Transverse colon (tissue), 4 donors: ENCODE data around the gene ARL11. TPM values are rescaled to one million over a fixed set of nuclear protein-coding genes. Genes with fewer than 3 reads are reported as not detected.

ENCODE experiments used
- DNase-seq: peaks from one replicate; pipeline ENCODE4 v3.0.0-alpha.2; 2019
- H3K27ac ChIP-seq, 4 donors: fragments of 200-600 bp; sonication (generic); 2 replicates each; pipeline ENCODE4 v1.5.1; 2016 to 2018; ENCODE audit warnings: inconsistent platforms in 4 of 4
- H3K27me3 ChIP-seq: fragments of 200-600 bp; sonication (generic); 2 replicates; pipeline ENCODE4 v1.5.1; 2017; ENCODE audit warnings: inconsistent platforms
- H3K36me3 ChIP-seq, 4 donors: fragments of 200-600 bp; sonication (generic); 2 replicates each; pipeline ENCODE4 v1.5.1; 2017 to 2019; ENCODE audit warnings: inconsistent platforms in 4 of 4
- H3K4me1 ChIP-seq, 4 donors: fragments of 200-600 bp; sonication (generic); 2 replicates each; pipeline ENCODE4 v1.5.1; 2017 to 2020; ENCODE audit warnings: inconsistent platforms in 4 of 4
- H3K4me3 ChIP-seq, 4 donors: fragments of 200-600 bp; sonication (generic); 1 replicate in 1 of 4; 2 replicates in 3 of 4; pipeline versions ENCODE4 v1.5.1 to v1.6.1; 2017 to 2019; ENCODE audit warnings: inconsistent platforms in 4 of 4
- H3K9me3 ChIP-seq, 2 donors: fragments of 200-600 bp; sonication (generic); 2 replicates each; pipeline ENCODE4 v1.5.1; 2017 to 2019; ENCODE audit warnings: inconsistent platforms in 2 of 2
- EP300 ChIP-seq: sonication (generic); formaldehyde crosslinking; IDR thresholded peaks from one replicate; pipeline ENCODE4 v1.6.1; 2017; ENCODE audit warnings: antibody characterized with exemption, low read depth
- POLR2A ChIP-seq: fragments of 450-650 bp; IDR thresholded peaks from one replicate; pipeline ENCODE4 v1.6.1; 2016; ENCODE audit warnings: antibody characterized with exemption, mild to moderate bottlenecking, moderate library complexity
- POLR2AphosphoS5 ChIP-seq, 3 donors: sonication (generic); formaldehyde crosslinking; IDR thresholded peaks; one replicate each; pipeline ENCODE4 v1.6.1; 2016; ENCODE audit warnings: antibody characterized with exemption in 3 of 3
- WGBS, 2 donors: methylation state at CpG; one replicate each; pipeline ENCODE4 v1.1.5; 2018; ENCODE audit warnings: low coverage in 1 of 2; 5-methylcytosine and 5-hydroxymethylcytosine counted together
- in situ Hi-C, 4 donors: fragments of 200-750 bp; cut with MboI; loops; one replicate each; pipeline versions ENCODE4 v1.15.0 to v1.15.1; 2017; ENCODE audit warnings: low sequenced_read_pairs in 3 of 4, low pct_ligation_motif_present in 1 of 4, low pct_unique_long_range_greater_than_20kb in 1 of 4
- intact Hi-C: fragments of 100-400 bp; cut with DNase I; formaldehyde crosslinking; loops from one replicate; pipeline ENCODE4 v1.15.1; 2023; ENCODE audit warnings: low total_unique reads
- total RNA-seq, 4 donors: library from RNA; depleted of rRNA; stranded (reverse); fragments of >200 nt; gene quantifications; one replicate each; pipeline ENCODE4 v1.1.0, GENCODE V29; 2016
- TF ChIP-seq, protein P1 (sequence below), 5 experiments: fragments of 200-600 bp in 3 of 5; fragments of 450-650 bp in 2 of 5; sonication (generic) in 3 of 5; IDR thresholded peaks; 1 replicate in 2 of 5; 2 replicates in 3 of 5; pipeline ENCODE4 v1.5.1; 2016 to 2017; ENCODE audit warnings: antibody characterized with exemption in 5 of 5, inconsistent platforms in 3 of 5, mild to moderate bottlenecking in 2 of 5, moderate library complexity in 1 of 5

ARL11 gene
- total RNA-seq, 4 donors from 2014 or later, result 0.68 to 0.79 TPM; not detected in 2

DNA sequence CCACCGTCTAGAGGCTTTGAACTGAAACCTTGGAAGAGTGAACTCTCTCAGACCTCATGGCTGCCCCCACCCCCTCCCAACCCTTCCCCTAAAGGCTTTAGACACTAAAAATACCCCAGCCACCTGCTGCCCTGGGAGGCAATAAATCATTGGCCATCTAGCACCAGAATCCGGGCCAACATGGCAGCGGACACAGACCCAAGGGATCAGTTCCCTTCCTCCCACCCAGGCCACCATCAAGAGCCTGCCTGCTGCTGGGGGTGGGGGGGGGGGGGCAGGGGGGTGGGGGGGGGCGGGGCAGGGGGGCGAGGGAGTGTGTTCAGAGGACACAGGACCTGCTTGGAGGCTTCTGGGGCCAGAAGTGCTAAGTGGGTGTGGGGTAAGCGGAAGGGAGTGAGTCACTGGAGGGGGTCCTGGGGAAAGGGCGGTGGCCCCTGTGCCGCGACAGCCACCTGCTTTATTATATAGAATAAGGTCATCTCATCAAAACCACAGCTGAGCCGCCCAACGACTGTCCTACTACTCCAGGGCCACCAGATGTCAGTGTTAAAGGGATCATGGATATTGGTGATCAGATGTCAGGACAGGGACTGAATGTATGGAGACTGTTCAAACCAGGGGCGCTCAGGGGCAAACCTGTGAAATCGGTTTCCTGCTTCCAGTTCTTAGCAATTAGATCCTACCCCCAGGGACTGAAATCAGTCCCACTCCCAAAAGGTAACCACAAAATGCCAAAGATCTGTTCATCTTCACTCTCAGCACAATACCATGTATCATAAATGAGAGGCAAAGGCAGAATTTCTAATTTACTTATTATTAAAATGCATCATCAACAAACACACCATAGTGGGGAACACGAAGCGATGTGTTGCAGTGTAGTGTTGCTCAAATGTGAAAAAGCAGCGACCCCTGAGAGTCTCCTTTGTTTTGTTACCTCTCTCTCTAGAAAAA, 24.3 kb downstream of the ARL11 start:
- H3K4me1 ChIP-seq, result peaks cover 0 to 9% (median 0%) of the 10 kb centered on the region in 4 donors
- TF ChIP-seq EP300, result no peak
- TF ChIP-seq, protein P1, sequence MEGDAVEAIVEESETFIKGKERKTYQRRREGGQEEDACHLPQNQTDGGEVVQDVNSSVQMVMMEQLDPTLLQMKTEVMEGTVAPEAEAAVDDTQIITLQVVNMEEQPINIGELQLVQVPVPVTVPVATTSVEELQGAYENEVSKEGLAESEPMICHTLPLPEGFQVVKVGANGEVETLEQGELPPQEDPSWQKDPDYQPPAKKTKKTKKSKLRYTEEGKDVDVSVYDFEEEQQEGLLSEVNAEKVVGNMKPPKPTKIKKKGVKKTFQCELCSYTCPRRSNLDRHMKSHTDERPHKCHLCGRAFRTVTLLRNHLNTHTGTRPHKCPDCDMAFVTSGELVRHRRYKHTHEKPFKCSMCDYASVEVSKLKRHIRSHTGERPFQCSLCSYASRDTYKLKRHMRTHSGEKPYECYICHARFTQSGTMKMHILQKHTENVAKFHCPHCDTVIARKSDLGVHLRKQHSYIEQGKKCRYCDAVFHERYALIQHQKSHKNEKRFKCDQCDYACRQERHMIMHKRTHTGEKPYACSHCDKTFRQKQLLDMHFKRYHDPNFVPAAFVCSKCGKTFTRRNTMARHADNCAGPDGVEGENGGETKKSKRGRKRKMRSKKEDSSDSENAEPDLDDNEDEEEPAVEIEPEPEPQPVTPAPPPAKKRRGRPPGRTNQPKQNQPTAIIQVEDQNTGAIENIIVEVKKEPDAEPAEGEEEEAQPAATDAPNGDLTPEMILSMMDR (IDR thresholded peaks at IDR 0.05), result peak; percentile 25 to 54 (median 52)
- in situ Hi-C loops (loop anchor here in 3 of 4 donors (5.0 to 25.0 kb wide), 3 partner anchors 185 to 195 kb away; no protein-coding TSS in a partner anchor), intact Hi-C loops (no loop called here)
- H3K27me3 ChIP-seq, result no peaks in the 10 kb centered on the region
- WGBS, 2 donors, result 41 to 83% methylated on average over 3 to 16 of the region's 16 CpGs
- H3K36me3 ChIP-seq, result no peaks in the 10 kb centered on the region
- no peak overlapping the region for H3K27ac ChIP-seq
- DNase-seq, result peak; percentile 32
- H3K9me3 ChIP-seq, result no peaks in the 10 kb centered on the region
- H3K4me3 ChIP-seq, result no peak overlapping the region

DNA sequence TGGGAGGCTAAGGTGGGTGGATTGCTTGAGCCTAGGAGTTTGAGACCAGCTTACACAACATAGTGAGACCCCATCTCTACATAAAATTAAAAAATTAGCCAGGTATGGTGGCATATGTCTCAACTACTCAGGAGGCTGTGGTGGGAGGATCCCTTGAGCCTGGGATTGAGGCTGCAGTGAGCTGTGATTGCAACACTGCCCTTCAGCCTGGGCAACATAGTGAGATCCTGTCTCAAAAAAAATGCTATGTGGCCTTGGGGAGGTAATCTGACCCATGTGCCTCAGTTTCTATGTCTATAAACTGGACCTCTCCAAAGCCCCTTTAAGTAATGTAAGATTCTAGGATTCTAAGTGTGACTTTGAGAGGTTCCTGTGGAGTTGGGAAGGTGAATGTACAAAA, 25.2 kb downstream of the ARL11 start:
- DNase-seq, result no peak
- in situ Hi-C loops, result loop anchor here in 3 of 4 donors (5.0 to 25.0 kb wide), 3 partner anchors 184 to 194 kb away; no protein-coding TSS in a partner anchor
- Histone ChIP-seq H3K9me3 (no peaks in the 10 kb centered on the region), H3K4me3 (no peak overlapping the region), H3K4me1 (peaks cover 0 to 9% (median 0%) of the 10 kb centered on the region in 4 donors), H3K27me3 (no peaks in the 10 kb centered on the region), H3K36me3 (no peaks in the 10 kb centered on the region), H3K27ac (no peak overlapping the region)
- intact Hi-C loops, result no loop called here
- TF ChIP-seq POLR2AphosphoS5 (IDR thresholded peaks at IDR 0.05) (no peak), EP300 (no peak), POLR2A (no peak)
- TF ChIP-seq, protein P1 (IDR thresholded peaks at IDR 0.05), result no peak

DNA sequence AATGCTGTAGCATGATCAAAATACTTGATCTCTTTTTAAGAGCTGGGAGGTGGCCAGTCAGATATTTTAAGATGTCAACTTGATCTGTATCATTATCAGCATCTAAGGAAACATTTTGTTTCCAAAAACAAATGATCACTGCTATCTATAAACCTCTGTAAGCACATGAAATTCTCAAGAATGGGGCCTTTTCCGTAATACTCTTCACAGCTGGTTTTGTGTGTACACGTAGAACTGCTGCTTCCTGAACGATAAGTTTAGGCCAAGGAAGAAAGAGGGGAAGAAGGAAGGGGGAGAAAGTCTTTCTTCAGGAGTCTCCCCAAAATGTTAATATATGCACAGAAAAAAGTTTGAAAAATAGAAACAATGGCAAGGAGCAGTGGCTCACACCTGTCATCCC, 25.7 kb downstream of the ARL11 start:
- TF ChIP-seq POLR2A, result no peak
- TF ChIP-seq, protein P1 (IDR thresholded peaks at IDR 0.05), result no peak
- TF ChIP-seq POLR2AphosphoS5 (IDR thresholded peaks at IDR 0.05), result no peak
- TF ChIP-seq EP300, result no peak
- in situ Hi-C loops, result loop anchor here in 3 of 4 donors (5.0 to 25.0 kb wide), 3 partner anchors 183 to 193 kb away; no protein-coding TSS in a partner anchor

DNA sequence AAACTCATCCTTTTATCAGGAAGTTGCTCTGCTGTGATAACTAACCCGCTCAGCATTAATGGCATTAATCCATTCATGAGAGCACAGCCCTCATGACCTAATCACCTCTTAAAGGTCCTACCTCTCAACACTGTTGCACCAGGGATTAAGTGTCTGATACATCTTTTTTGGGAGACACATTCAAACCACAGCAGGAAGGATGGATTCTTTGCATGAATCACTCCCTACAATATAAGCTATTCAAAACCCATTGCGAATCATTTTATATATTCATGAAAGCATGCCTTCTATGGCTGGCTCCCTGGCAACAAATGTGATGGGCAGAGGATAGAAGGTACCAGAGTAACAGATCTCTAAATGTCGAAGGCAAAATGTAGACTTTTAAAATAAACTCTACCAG, 27.6 kb downstream of the ARL11 start:
- H3K9me3 ChIP-seq, result no peaks in the 10 kb centered on the region
- H3K27me3 ChIP-seq, result no peaks in the 10 kb centered on the region
- WGBS, 2 donors, result 93% methylated on average over 3 of the region's 3 CpGs
- intact Hi-C loops, result no loop called here
- in situ Hi-C loops, result loop anchor here in 2 of 4 donors (10.0 to 25.0 kb wide), 2 partner anchors 181 to 189 kb away; no protein-coding TSS in a partner anchor
- H3K27ac ChIP-seq, result no peak overlapping the region
- H3K4me1 ChIP-seq, result peaks cover 0 to 9% (median 0%) of the 10 kb centered on the region in 4 donors
- no peak for DNase-seq
- no peak overlapping the region for H3K4me3 ChIP-seq
- H3K36me3 ChIP-seq, result no peaks in the 10 kb centered on the region
- TF ChIP-seq EP300 (no peak), POLR2AphosphoS5 (IDR thresholded peaks at IDR 0.05) (no peak), POLR2A (no peak)
- TF ChIP-seq, protein P1 (IDR thresholded peaks at IDR 0.05), result no peak

More for the DNA sequence above, 25.7 kb downstream of the ARL11 start:
- no peak for DNase-seq
- no peaks in the 10 kb centered on the region for H3K36me3 ChIP-seq
- no peak overlapping the region for H3K4me3 ChIP-seq
- peaks cover 0 to 9% (median 0%) of the 10 kb centered on the region in 4 donors for H3K4me1 ChIP-seq
- WGBS, 2 donors, result 85 to 90% methylated on average over 3 of the region's 3 CpGs
- no peak overlapping the region for H3K27ac ChIP-seq
- intact Hi-C loops, result no loop called here
- no peaks in the 10 kb centered on the region for H3K27me3 ChIP-seq
- H3K9me3 ChIP-seq, result no peaks in the 10 kb centered on the region
